Loucy (cell line): Measurements from ENCODE around the gene BSND.

Experiments used
- H2AFZ ChIP-seq: fragments of 200-600 bp; sonication (generic); 2 replicates; pipeline ENCODE4 v1.6.0; 2016; ENCODE audit warnings: antibody characterized with exemption, mild to moderate bottlenecking, low read length, moderate library complexity
- H3F3A ChIP-seq: fragments of 200-600 bp; 2 replicates; pipeline ENCODE4 v1.6.0; 2016; ENCODE audit warnings: antibody characterized with exemption, low read depth, mild to moderate bottlenecking
- H3K27me3 ChIP-seq: fragments of 200-600 bp; sonication (generic); 2 replicates; pipeline ENCODE4 v1.6.1; 2014; ENCODE audit warnings: low read length, mild to moderate bottlenecking; ENCODE audit not compliant: insufficient read depth, poor library complexity, severe bottlenecking
- H3K36me3 ChIP-seq: fragments of 200-600 bp; sonication (generic); 2 replicates; pipeline ENCODE4 v1.6.1; 2016; ENCODE audit warnings: low read length; ENCODE audit not compliant: insufficient read depth
- H3K4me1 ChIP-seq: fragments of 200-600 bp; sonication (generic); 2 replicates; pipeline ENCODE4 v1.5.1; 2014; ENCODE audit warnings: low read length, mild to moderate bottlenecking; ENCODE audit not compliant: insufficient read depth, poor library complexity, severe bottlenecking
- H3K4me2 ChIP-seq: fragments of 200-600 bp; sonication (generic); 2 replicates; pipeline ENCODE4 v1.6.0; 2014; ENCODE audit warnings: antibody characterized with exemption, low read length, low read depth, mild to moderate bottlenecking; ENCODE audit not compliant: poor library complexity, severe bottlenecking
- H3K4me3 ChIP-seq: fragments of 200-600 bp; sonication (generic); 2 replicates; pipeline ENCODE4 v1.5.1; 2014; ENCODE audit warnings: low read length, mild to moderate bottlenecking, mixed read lengths; ENCODE audit not compliant: poor library complexity, severe bottlenecking
- H3K79me2 ChIP-seq: fragments of 200-600 bp; sonication (generic); 2 replicates; pipeline ENCODE4 v1.6.1; 2014; ENCODE audit warnings: low read length; ENCODE audit not compliant: insufficient read depth
- H3K9ac ChIP-seq: fragments of 200-600 bp; sonication (generic); 2 replicates; pipeline ENCODE4 v1.6.0; 2014; ENCODE audit warnings: mild to moderate bottlenecking, low read depth, low read length, moderate library complexity; ENCODE audit not compliant: poor library complexity, severe bottlenecking
- H3K9me2 ChIP-seq: fragments of 200-600 bp; sonication (generic); replicated peaks from 2 replicates; pipeline ENCODE4 v1.6.1; 2016; ENCODE audit warnings: low read depth, low read length, mixed read lengths
- H3K9me3 ChIP-seq: fragments of 200-600 bp; sonication (generic); 2 replicates; pipeline ENCODE4 v1.6.1; 2014; ENCODE audit warnings: mild to moderate bottlenecking, antibody characterized with exemption, low read length, low read depth; ENCODE audit not compliant: insufficient read depth
- H4K20me1 ChIP-seq: fragments of 200-600 bp; sonication (generic); 2 replicates; pipeline ENCODE4 v1.6.0; 2014; ENCODE audit warnings: antibody characterized with exemption, low read length, mild to moderate bottlenecking; ENCODE audit not compliant: insufficient read depth, poor library complexity, severe bottlenecking
- CTCF ChIP-seq: fragments of 200-600 bp; sonication (generic); conservative IDR thresholded peaks from 2 replicates; pipeline ENCODE4 v1.5.1; 2014; ENCODE audit warnings: mild to moderate bottlenecking, antibody characterized with exemption, low read length
- EZH2phosphoT487 ChIP-seq: fragments of 200-600 bp; IDR thresholded peaks from 2 replicates; pipeline ENCODE4 v1.6.1; 2018; ENCODE audit warnings: antibody characterized with exemption, mild to moderate bottlenecking, moderate library complexity, borderline replicate concordance

The BSND gene

GRCh38 chr1:55005351-55006140 is 6.8 kb downstream of the BSND start:
- no peaks in the 10 kb centered on the region for H3K79me2 ChIP-seq
- no peaks in the 10 kb centered on the region for H4K20me1 ChIP-seq
- no peaks in the 10 kb centered on the region for H3K4me1 ChIP-seq
- no peaks in the 10 kb centered on the region for H3K27me3 ChIP-seq
- no peak for TF ChIP-seq CTCF
- no peak for TF ChIP-seq EZH2phosphoT487
- H2AFZ ChIP-seq, result no peak overlapping the region
- no peak overlapping the region for H3K4me2 ChIP-seq
- no peaks in the 10 kb centered on the region for H3K36me3 ChIP-seq
- no peaks in the 10 kb centered on the region for H3F3A ChIP-seq
- no peak overlapping the region for H3K9ac ChIP-seq
- no peak overlapping the region for H3K4me3 ChIP-seq
- H3K9me2 ChIP-seq, result no peaks in the 10 kb centered on the region
- no peaks in the 10 kb centered on the region for H3K9me3 ChIP-seq

GRCh38 chr1:55006931-55007330 is 8.2 kb downstream of the BSND start:
- H3K27me3 ChIP-seq, result no peaks in the 10 kb centered on the region
- no peaks in the 10 kb centered on the region for H3K9me2 ChIP-seq
- H3K4me1 ChIP-seq, result no peaks in the 10 kb centered on the region
- no peak overlapping the region for H2AFZ ChIP-seq
- no peak overlapping the region for H3K4me2 ChIP-seq
- TF ChIP-seq EZH2phosphoT487 (no peak), CTCF (no peak)
- no peak overlapping the region for H3K4me3 ChIP-seq
- no peaks in the 10 kb centered on the region for H3K9me3 ChIP-seq
- H3K9ac ChIP-seq, result no peak overlapping the region
- H3F3A ChIP-seq, result no peaks in the 10 kb centered on the region
- no peaks in the 10 kb centered on the region for H4K20me1 ChIP-seq
- H3K36me3 ChIP-seq, result no peaks in the 10 kb centered on the region
- H3K79me2 ChIP-seq, result no peaks in the 10 kb centered on the region

- no peaks in the 10 kb centered on the region for H3K4me1 ChIP-seq
- H3K27me3 ChIP-seq, result no peaks in the 10 kb centered on the region
- no peaks in the 10 kb centered on the region for H3K79me2 ChIP-seq
- H3K9me2 ChIP-seq, result no peaks in the 10 kb centered on the region
- H2AFZ ChIP-seq, result no peak overlapping the region
- H4K20me1 ChIP-seq, result no peaks in the 10 kb centered on the region
- H3K36me3 ChIP-seq, result no peaks in the 10 kb centered on the region
- TF ChIP-seq EZH2phosphoT487 (no peak), CTCF (no peak)
- H3K4me2 ChIP-seq, result no peak overlapping the region
- no peak overlapping the region for H3K4me3 ChIP-seq
- H3K9me3 ChIP-seq, result no peaks in the 10 kb centered on the region
- no peaks in the 10 kb centered on the region for H3F3A ChIP-seq
- no peak overlapping the region for H3K9ac ChIP-seq
These were observed 8.9 kb downstream of the BSND start for GRCh38 chr1:55007625-55008024.
